ENCODE results near the gene KCND1.
A peak's percentile ranks its signal among the peaks of the same experiment; 100 is the strongest.

Gene KCND1

GRCh38 chrX:48917139-48918001 is 54.3 kb downstream of the KCND1 start (continued):
- TF ChIP-seq ZBTB10 (tag by site-specific recombination; IDR thresholded peaks at IDR 0.05) = peak; percentile 71; the same call in 1 of the 2 replicates
- TF ChIP-seq ZNF596 (tag by site-specific recombination; IDR thresholded peaks at IDR 0.05) = no peak
- no peak for TF ChIP-seq ZNF404 (tag by site-specific recombination; IDR thresholded peaks at IDR 0.05)
- TF ChIP-seq HOXC10 (CRISPR knock-in tag; IDR thresholded peaks at IDR 0.05) = no peak
- 0 out of 2 replicates have a peak, but pooled peaks have one; percentile 31 for TF ChIP-seq ZNF561 (tag by site-specific recombination; IDR thresholded peaks at IDR 0.05; ENCODE audit: borderline replicate concordance)
- TF ChIP-seq ZNF2 (tag by site-specific recombination; IDR thresholded peaks at IDR 0.05) = peak; percentile 96
- no peak for TF ChIP-seq ZNF629 (tag by site-specific recombination; IDR thresholded peaks at IDR 0.05)
- no peak for TF ChIP-seq HIC1 (tag by site-specific recombination; IDR thresholded peaks at IDR 0.05)
- no peak for TF ChIP-seq TRIM28 (IDR thresholded peaks at IDR 0.05; ENCODE audit: borderline replicate concordance, low read length)
- TF ChIP-seq PRDM1 (tag by site-specific recombination; IDR thresholded peaks at IDR 0.05) = no peak
- no peak for TF ChIP-seq YY2 (tag by site-specific recombination; IDR thresholded peaks at IDR 0.05)
- TF ChIP-seq ZBTB48 (tag by site-specific recombination; IDR thresholded peaks at IDR 0.05) = peak; percentile 78; the same call in 1 of the 2 replicates
- TF ChIP-seq CTCF (tag by site-specific recombination; IDR thresholded peaks at IDR 0.05) = peak; percentile 95
- peak; percentile 52; the same call in 1 of the 2 replicates for TF ChIP-seq PRDM10 (tag by site-specific recombination; IDR thresholded peaks at IDR 0.05)
- TF ChIP-seq ZNF366 (tag by site-specific recombination; conservative IDR thresholded peaks at IDR 0.05) = 0 out of 2 replicates have a peak, but pooled peaks have one; percentile 9
- TF ChIP-seq SP3 (tag by site-specific recombination; IDR thresholded peaks at IDR 0.05) = no peak
- peak; percentile 93 for TF ChIP-seq BCL11A (tag by site-specific recombination; IDR thresholded peaks at IDR 0.05; ENCODE audit: low read depth)
- TF ChIP-seq ZNF223 (tag by site-specific recombination; IDR thresholded peaks at IDR 0.05) = no peak
- TF ChIP-seq PBX3 (CRISPR knock-in tag; IDR thresholded peaks at IDR 0.05) = no peak
- no peak; the same call in 1 of the 2 replicates for TF ChIP-seq ZEB2 (tag by site-specific recombination; IDR thresholded peaks at IDR 0.05)
- no peak for TF ChIP-seq ZNF664 (tag by site-specific recombination; IDR thresholded peaks at IDR 0.05)
- TF ChIP-seq GLIS1 (tag by site-specific recombination; IDR thresholded peaks at IDR 0.05) = peak; percentile 69
- 0 out of 2 replicates have a peak, but pooled peaks have one; percentile 23 for TF ChIP-seq KLF8 (tag by site-specific recombination; IDR thresholded peaks at IDR 0.05)
- TF ChIP-seq ZNF37A (tag by site-specific recombination; IDR thresholded peaks at IDR 0.05) = no peak
- TF ChIP-seq ZBTB6 (tag by site-specific recombination; IDR thresholded peaks at IDR 0.05) = no peak
- 0 out of 2 replicates have a peak, but pooled peaks have one; percentile 20 for TF ChIP-seq ZNF146 (tag by site-specific recombination; IDR thresholded peaks at IDR 0.05)
- no peak; the same call in 1 of the 2 replicates for TF ChIP-seq KLF10 (tag by site-specific recombination; IDR thresholded peaks at IDR 0.05)

Data from HEK293 (cell line).